ENCODE data around the gene CAMKK1.

GRCh38 chr17:3860939-3861700 lies 31.7 kb downstream of the CAMKK1 start:
- no peak for TF ChIP-seq CTCF (IDR thresholded peaks at IDR 0.05; ENCODE audit: insufficient read depth, low read depth, low read length)
- no peak for TF ChIP-seq EZH2 (IDR thresholded peaks at IDR 0.05; ENCODE audit: insufficient read depth, low read length)

All from astrocyte (in vitro differentiated cells and primary cell).